Spinal cord (tissue), 10 donors: ENCODE results near the gene TMEM39B. TPM values are rescaled to one million over a fixed set of nuclear protein-coding genes. Genes with fewer than 3 reads are reported as not detected.
"Not testable (repeated sequence)": the region's sequence is repeated elsewhere in the genome, so short reads cannot be mapped to it uniquely, and the experiment has no call there.

Source experiments
- DNase-seq, 6 donors: peaks; one replicate each; pipeline versions ENCODE4 v3.0.0 to v3.0.0-alpha.2; 2013 to 2015; ENCODE audit warnings: low spot score in 6 of 6, low read depth in 4 of 6
- H3K27ac ChIP-seq: one replicate; pipeline ENCODE4 v1.5.1; 2013; ENCODE audit warnings: low read depth, low read length, control low read depth
- H3K27me3 ChIP-seq: one replicate; pipeline ENCODE4 v1.6.1; 2013; ENCODE audit warnings: low read length; ENCODE audit not compliant: control insufficient read depth, insufficient read depth
- H3K36me3 ChIP-seq: one replicate; pipeline ENCODE4 v1.6.1; 2013; ENCODE audit warnings: low read length; ENCODE audit not compliant: control insufficient read depth, insufficient read depth
- H3K4me1 ChIP-seq: one replicate; pipeline ENCODE4 v1.6.1; 2013; ENCODE audit warnings: low read length; ENCODE audit not compliant: control insufficient read depth, insufficient read depth
- H3K4me3 ChIP-seq: one replicate; pipeline ENCODE4 v1.5.1; 2013; ENCODE audit warnings: low read depth, low read length, control low read depth
- H3K9me3 ChIP-seq: one replicate; pipeline ENCODE4 v1.6.1; 2013; ENCODE audit warnings: low read length; ENCODE audit not compliant: control insufficient read depth, insufficient read depth
- WGBS: methylation state at CpG from one replicate; pipeline ENCODE4 v1.1.5; 2013; ENCODE audit warnings: missing lambda C conversion rate; ENCODE audit not compliant: insufficient coverage; 5-methylcytosine and 5-hydroxymethylcytosine counted together
- polyA plus RNA-seq, 2 donors: library from polyadenylated mRNA; unstranded; fragments of 120-200 nt; gene quantifications; one replicate each; pipeline ENCODE4 v1.2.1, GENCODE V29; 2013; ENCODE audit not compliant: insufficient read length in 2 of 2
- total RNA-seq, 2 donors: library from RNA; depleted of rRNA in 1 of 2; stranded (reverse); fragments of 120-200 nt in 1 of 2; fragments of >200 nt in 1 of 2; gene quantifications; one replicate each; pipeline versions ENCODE4 v1.2.3 to v1.2.4, GENCODE V29; 2013 to 2014
- donor health status: healthy.

Gene TMEM39B
- total and polyA plus RNA-seq, 4 donors: 2.9 to 22.2 (median 12.6) TPM

GRCh38 chr1:32105338-32105737, 32.6 kb downstream of the TMEM39B start:
- Histone ChIP-seq H3K27ac (no peak overlapping the region), H3K4me3 (no peak overlapping the region), H3K9me3 (no peaks in the 10 kb centered on the region), H3K36me3 (peaks cover 24% of the 10 kb centered on the region), H3K27me3 (no peaks in the 10 kb centered on the region), H3K4me1 (peaks cover 16% of the 10 kb centered on the region)
- DNase-seq: no peak
- 100% methylated on average over 1 of the region's 1 CpG for WGBS

- H3K9me3 ChIP-seq: no peaks in the 10 kb centered on the region
- no peak overlapping the region for H3K4me3 ChIP-seq
- DNase-seq: no peak
- no peak overlapping the region for H3K27ac ChIP-seq
- H3K36me3 ChIP-seq: peaks cover 12% of the 10 kb centered on the region
- no peaks in the 10 kb centered on the region for H3K27me3 ChIP-seq
- H3K4me1 ChIP-seq: peaks cover 20% of the 10 kb centered on the region
- 93% methylated on average over 3 of the region's 9 CpGs for WGBS
Measured at GRCh38 chr1:32106663-32107275, 34.0 kb downstream of the TMEM39B start.

- peaks cover 20% of the 10 kb centered on the region for H3K4me1 ChIP-seq
- WGBS: 0% methylated on average over 43 of the region's 45 CpGs
Measured at GRCh38 chr1:32107742-32108661, 35.3 kb downstream of the TMEM39B start, which contains the start of gene KPNA6. Gene KPNA6 (plus strand): TSS chr1:32108056. CDS start chr1:32108131, 75 bp downstream.

GRCh38 chr1:32111040-32111623, 38.4 kb downstream of the TMEM39B start:
- peaks cover 2% of the 10 kb centered on the region for H3K36me3 ChIP-seq
- DNase-seq: no peak
- no peak overlapping the region for H3K27ac ChIP-seq
- no peak overlapping the region for H3K4me3 ChIP-seq
- H3K4me1 ChIP-seq: peaks cover 20% of the 10 kb centered on the region
- no CpG with 5 or more reads among the region's 2 CpGs for WGBS
- no peaks in the 10 kb centered on the region for H3K27me3 ChIP-seq
- no peaks in the 10 kb centered on the region for H3K9me3 ChIP-seq

More at GRCh38 chr1:32107742-32108661, 35.3 kb downstream of the TMEM39B start, which contains the start of gene KPNA6:
- H3K9me3 ChIP-seq: no peaks in the 10 kb centered on the region
- DNase-seq: peak; percentile 90 to 99 (median 95)
- peaks cover 4% of the 10 kb centered on the region for H3K36me3 ChIP-seq
- H3K27ac ChIP-seq: peak within 1 kb of the TSS; percentile 94
- H3K4me3 ChIP-seq: peak within 1 kb of the TSS; percentile 98
- H3K27me3 ChIP-seq: no peaks in the 10 kb centered on the region

- H3K4me3 ChIP-seq: no peak overlapping the region
Measured at GRCh38 chr1:32111789-32112188, 39.0 kb downstream of the TMEM39B start.

GRCh38 chr1:32112806-32113375, 40.2 kb downstream of the TMEM39B start:
- no peak overlapping the region for H3K4me3 ChIP-seq
- no peak for DNase-seq
- H3K4me1 ChIP-seq: peaks cover 15% of the 10 kb centered on the region
- peaks cover 2% of the 10 kb centered on the region for H3K36me3 ChIP-seq
- no peaks in the 10 kb centered on the region for H3K9me3 ChIP-seq
- no peaks in the 10 kb centered on the region for H3K27me3 ChIP-seq
- 100% methylated on average over 2 of the region's 5 CpGs for WGBS
- no peak overlapping the region for H3K27ac ChIP-seq

More at GRCh38 chr1:32111789-32112188, 39.0 kb downstream of the TMEM39B start:
- Histone ChIP-seq H3K4me1 (peaks cover 20% of the 10 kb centered on the region), H3K36me3 (peaks cover 2% of the 10 kb centered on the region), H3K27me3 (no peaks in the 10 kb centered on the region), H3K27ac (no peak overlapping the region), H3K9me3 (no peaks in the 10 kb centered on the region)
- peak in 1 of 6 donors; percentile 16 for DNase-seq

GRCh38 chr1:32113436-32113835, 40.7 kb downstream of the TMEM39B start:
- DNase-seq, H3K27me3 ChIP-seq, H3K4me3 ChIP-seq, H3K27ac ChIP-seq, H3K9me3 ChIP-seq, H3K36me3 ChIP-seq: not testable (repeated sequence)
- peaks cover 15% of the 10 kb centered on the region for H3K4me1 ChIP-seq
- WGBS: 92% methylated on average over 2 of the region's 4 CpGs

GRCh38 chr1:32114420-32114819, 41.7 kb downstream of the TMEM39B start:
- peaks cover 8% of the 10 kb centered on the region for H3K4me1 ChIP-seq
- no peaks in the 10 kb centered on the region for H3K9me3 ChIP-seq
- no peaks in the 10 kb centered on the region for H3K27me3 ChIP-seq
- peaks cover 2% of the 10 kb centered on the region for H3K36me3 ChIP-seq
- H3K27ac ChIP-seq: no peak overlapping the region
- 80% methylated on average over 1 of the region's 2 CpGs for WGBS
- no peak for DNase-seq
- H3K4me3 ChIP-seq: no peak overlapping the region

GRCh38 chr1:32115496-32115895, 42.8 kb downstream of the TMEM39B start:
- WGBS: 85% methylated on average over 3 of the region's 5 CpGs

More at GRCh38 chr1:32115496-32115895, 42.8 kb downstream of the TMEM39B start:
- Histone ChIP-seq H3K9me3 (no peaks in the 10 kb centered on the region), H3K4me3 (no peak overlapping the region), H3K36me3 (peaks cover 2% of the 10 kb centered on the region), H3K27me3 (no peaks in the 10 kb centered on the region), H3K27ac (no peak overlapping the region), H3K4me1 (peaks cover 2% of the 10 kb centered on the region)
- no peak for DNase-seq
